ENCODE measurements around the gene TMEM8B.

TMEM8B gene

GRCh38 chr9:35856882-35857281 lies 27.9 kb downstream of the TMEM8B start:
- Histone ChIP-seq H3K36me3 (ENCODE audit: control insufficient read depth in 1 of 2, insufficient read depth in 2 of 2, low read length in 2 of 2) (peaks cover 0 to 13% of the 10 kb centered on the region in 2 donors), H3K4me1 (ENCODE audit: control insufficient read depth in 1 of 2, insufficient read depth in 2 of 2, low read length in 2 of 2) (no peaks in the 10 kb centered on the region), H3K27me3 (ENCODE audit: low read depth, low read length) (no peaks in the 10 kb centered on the region), H3K4me3 (ENCODE audit: low read depth in 1 of 2, low read length in 2 of 2) (no peak overlapping the region), H3K9me3 (ENCODE audit: control insufficient read depth in 1 of 2, low read length in 2 of 2) (no peaks in the 10 kb centered on the region), H3K27ac (ENCODE audit: low read length) (no peak overlapping the region)

GRCh38 chr9:35858458-35858857 lies 29.4 kb downstream of the TMEM8B start:
- Histone ChIP-seq H3K9me3 (ENCODE audit: control insufficient read depth in 1 of 2, low read length in 2 of 2) (no peaks in the 10 kb centered on the region), H3K27ac (ENCODE audit: low read length) (no peak overlapping the region), H3K36me3 (ENCODE audit: control insufficient read depth in 1 of 2, insufficient read depth in 2 of 2, low read length in 2 of 2) (peaks cover 0 to 6% of the 10 kb centered on the region in 2 donors), H3K4me1 (ENCODE audit: control insufficient read depth in 1 of 2, insufficient read depth in 2 of 2, low read length in 2 of 2) (no peaks in the 10 kb centered on the region), H3K4me3 (ENCODE audit: low read depth in 1 of 2, low read length in 2 of 2) (no peak overlapping the region), H3K27me3 (ENCODE audit: low read depth, low read length) (no peaks in the 10 kb centered on the region)

- Histone ChIP-seq H3K4me3 (ENCODE audit: low read depth in 1 of 2, low read length in 2 of 2) (no peak overlapping the region), H3K4me1 (ENCODE audit: control insufficient read depth in 1 of 2, insufficient read depth in 2 of 2, low read length in 2 of 2) (no peaks in the 10 kb centered on the region), H3K36me3 (ENCODE audit: control insufficient read depth in 1 of 2, insufficient read depth in 2 of 2, low read length in 2 of 2) (no peaks in the 10 kb centered on the region), H3K27ac (ENCODE audit: low read length) (no peak overlapping the region), H3K27me3 (ENCODE audit: low read depth, low read length) (no peaks in the 10 kb centered on the region), H3K9me3 (ENCODE audit: control insufficient read depth in 1 of 2, low read length in 2 of 2) (no peaks in the 10 kb centered on the region)
Measured at GRCh38 chr9:35859310-35859989, 30.4 kb downstream of the TMEM8B start.

- no peaks in the 10 kb centered on the region for H3K36me3 ChIP-seq (ENCODE audit: control insufficient read depth in 1 of 2, insufficient read depth in 2 of 2, low read length in 2 of 2)
- H3K9me3 ChIP-seq (ENCODE audit: control insufficient read depth in 1 of 2, low read length in 2 of 2) = no peaks in the 10 kb centered on the region
- no peaks in the 10 kb centered on the region for H3K4me1 ChIP-seq (ENCODE audit: control insufficient read depth in 1 of 2, insufficient read depth in 2 of 2, low read length in 2 of 2)
- H3K4me3 ChIP-seq (ENCODE audit: low read depth in 1 of 2, low read length in 2 of 2) = no peak overlapping the region
- H3K27ac ChIP-seq (ENCODE audit: low read length) = no peak overlapping the region
- H3K27me3 ChIP-seq (ENCODE audit: low read depth, low read length) = no peaks in the 10 kb centered on the region
Measured at GRCh38 chr9:35859990-35860339, 30.9 kb downstream of the TMEM8B start.

GRCh38 chr9:35861161-35861897 lies 32.3 kb downstream of the TMEM8B start:
- Histone ChIP-seq H3K4me3 (ENCODE audit: low read depth in 1 of 2, low read length in 2 of 2) (no peak overlapping the region), H3K36me3 (ENCODE audit: control insufficient read depth in 1 of 2, insufficient read depth in 2 of 2, low read length in 2 of 2) (no peaks in the 10 kb centered on the region), H3K27me3 (ENCODE audit: low read depth, low read length) (no peaks in the 10 kb centered on the region), H3K9me3 (ENCODE audit: control insufficient read depth in 1 of 2, low read length in 2 of 2) (no peaks in the 10 kb centered on the region), H3K4me1 (ENCODE audit: control insufficient read depth in 1 of 2, insufficient read depth in 2 of 2, low read length in 2 of 2) (no peaks in the 10 kb centered on the region), H3K27ac (ENCODE audit: low read length) (no peak overlapping the region)

GRCh38 chr9:35862328-35862727 lies 33.3 kb downstream of the TMEM8B start:
- no peaks in the 10 kb centered on the region for H3K4me1 ChIP-seq (ENCODE audit: control insufficient read depth in 1 of 2, insufficient read depth in 2 of 2, low read length in 2 of 2)
- no peak overlapping the region for H3K27ac ChIP-seq (ENCODE audit: low read length)
- H3K9me3 ChIP-seq (ENCODE audit: control insufficient read depth in 1 of 2, low read length in 2 of 2) = no peaks in the 10 kb centered on the region
- H3K36me3 ChIP-seq (ENCODE audit: control insufficient read depth in 1 of 2, insufficient read depth in 2 of 2, low read length in 2 of 2) = no peaks in the 10 kb centered on the region
- H3K4me3 ChIP-seq (ENCODE audit: low read depth in 1 of 2, low read length in 2 of 2) = no peak overlapping the region
- no peaks in the 10 kb centered on the region for H3K27me3 ChIP-seq (ENCODE audit: low read depth, low read length)

- H3K27ac ChIP-seq (ENCODE audit: low read length) = no peak overlapping the region
- no peaks in the 10 kb centered on the region for H3K27me3 ChIP-seq (ENCODE audit: low read depth, low read length)
- no peak overlapping the region for H3K4me3 ChIP-seq (ENCODE audit: low read depth in 1 of 2, low read length in 2 of 2)
- H3K4me1 ChIP-seq (ENCODE audit: control insufficient read depth in 1 of 2, insufficient read depth in 2 of 2, low read length in 2 of 2) = no peaks in the 10 kb centered on the region
- H3K36me3 ChIP-seq (ENCODE audit: control insufficient read depth in 1 of 2, insufficient read depth in 2 of 2, low read length in 2 of 2) = no peaks in the 10 kb centered on the region
- H3K9me3 ChIP-seq (ENCODE audit: control insufficient read depth in 1 of 2, low read length in 2 of 2) = no peaks in the 10 kb centered on the region
Measured at GRCh38 chr9:35863583-35863982, 34.6 kb downstream of the TMEM8B start.

- Histone ChIP-seq H3K27ac (ENCODE audit: low read length) (no peak overlapping the region), H3K4me1 (ENCODE audit: control insufficient read depth in 1 of 2, insufficient read depth in 2 of 2, low read length in 2 of 2) (no peaks in the 10 kb centered on the region), H3K36me3 (ENCODE audit: control insufficient read depth in 1 of 2, insufficient read depth in 2 of 2, low read length in 2 of 2) (no peaks in the 10 kb centered on the region)
Measured at GRCh38 chr9:35864695-35865255, 35.7 kb downstream of the TMEM8B start.

GRCh38 chr9:35867538-35867937 lies 38.5 kb downstream of the TMEM8B start:
- no peaks in the 10 kb centered on the region for H3K36me3 ChIP-seq (ENCODE audit: control insufficient read depth in 1 of 2, insufficient read depth in 2 of 2, low read length in 2 of 2)
- no peaks in the 10 kb centered on the region for H3K4me1 ChIP-seq (ENCODE audit: control insufficient read depth in 1 of 2, insufficient read depth in 2 of 2, low read length in 2 of 2)
- H3K9me3 ChIP-seq (ENCODE audit: control insufficient read depth in 1 of 2, low read length in 2 of 2) = no peaks in the 10 kb centered on the region
- no peaks in the 10 kb centered on the region for H3K27me3 ChIP-seq (ENCODE audit: low read depth, low read length)
- H3K27ac ChIP-seq (ENCODE audit: low read length) = no peak overlapping the region
- H3K4me3 ChIP-seq (ENCODE audit: low read depth in 1 of 2, low read length in 2 of 2) = no peak overlapping the region

More at GRCh38 chr9:35864695-35865255, 35.7 kb downstream of the TMEM8B start:
- H3K4me3 ChIP-seq (ENCODE audit: low read depth in 1 of 2, low read length in 2 of 2) = no peak overlapping the region
- H3K9me3 ChIP-seq (ENCODE audit: control insufficient read depth in 1 of 2, low read length in 2 of 2) = no peaks in the 10 kb centered on the region
- no peaks in the 10 kb centered on the region for H3K27me3 ChIP-seq (ENCODE audit: low read depth, low read length)

GRCh38 chr9:35868933-35869332 lies 39.9 kb downstream of the TMEM8B start:
- H3K9me3 ChIP-seq (ENCODE audit: control insufficient read depth in 1 of 2, low read length in 2 of 2) = no peaks in the 10 kb centered on the region
- H3K27ac ChIP-seq (ENCODE audit: low read length) = no peak overlapping the region
- H3K27me3 ChIP-seq (ENCODE audit: low read depth, low read length) = no peaks in the 10 kb centered on the region
- no peaks in the 10 kb centered on the region for H3K4me1 ChIP-seq (ENCODE audit: control insufficient read depth in 1 of 2, insufficient read depth in 2 of 2, low read length in 2 of 2)
- H3K4me3 ChIP-seq (ENCODE audit: low read depth in 1 of 2, low read length in 2 of 2) = no peak overlapping the region
- no peaks in the 10 kb centered on the region for H3K36me3 ChIP-seq (ENCODE audit: control insufficient read depth in 1 of 2, insufficient read depth in 2 of 2, low read length in 2 of 2)

- no peaks in the 10 kb centered on the region for H3K4me1 ChIP-seq (ENCODE audit: control insufficient read depth in 1 of 2, insufficient read depth in 2 of 2, low read length in 2 of 2)
- H3K9me3 ChIP-seq (ENCODE audit: control insufficient read depth in 1 of 2, low read length in 2 of 2) = no peaks in the 10 kb centered on the region
- H3K36me3 ChIP-seq (ENCODE audit: control insufficient read depth in 1 of 2, insufficient read depth in 2 of 2, low read length in 2 of 2) = no peaks in the 10 kb centered on the region
- no peak overlapping the region for H3K4me3 ChIP-seq (ENCODE audit: low read depth in 1 of 2, low read length in 2 of 2)
- no peaks in the 10 kb centered on the region for H3K27me3 ChIP-seq (ENCODE audit: low read depth, low read length)
- no peak overlapping the region for H3K27ac ChIP-seq (ENCODE audit: low read length)
Measured at GRCh38 chr9:35869621-35870216, 40.7 kb downstream of the TMEM8B start.
